Bronchial epithelial cell (primary cell): ENCODE measurements around the gene RMP24.

ENCODE experiments used
- DNase-seq: peaks from one replicate; pipeline ENCODE4 v3.0.0-alpha.2; 2010; ENCODE audit warnings: low read depth
- FAIRE-seq: peaks from 2 replicates; lab custom pipeline; 2011; peaks lifted over from hg19 to GRCh38; lab: Jason Lieb, UNC
- H3K27me3 ChIP-seq: 2 replicates; pipeline ENCODE4 v1.5.1; 2011; ENCODE audit warnings: low read length; ENCODE audit not compliant: control insufficient read depth, insufficient read depth
- H3K36me3 ChIP-seq: 2 replicates; pipeline ENCODE4 v1.5.1; 2011; ENCODE audit warnings: low read length; ENCODE audit not compliant: control insufficient read depth, insufficient read depth
- H3K4me3 ChIP-seq: 2 replicates; pipeline ENCODE4 v1.5.1; 2011; ENCODE audit warnings: mild to moderate bottlenecking, low read depth, low read length, control low read depth
- TF ChIP-seq, protein P1 (sequence below): IDR thresholded peaks from 2 replicates; pipeline ENCODE4 v1.5.1; 2011; ENCODE audit warnings: mild to moderate bottlenecking, moderate library complexity, low read length, control low read depth, inconsistent platforms; ENCODE audit not compliant: insufficient read depth, severe bottlenecking

RMP24 gene

DNA sequence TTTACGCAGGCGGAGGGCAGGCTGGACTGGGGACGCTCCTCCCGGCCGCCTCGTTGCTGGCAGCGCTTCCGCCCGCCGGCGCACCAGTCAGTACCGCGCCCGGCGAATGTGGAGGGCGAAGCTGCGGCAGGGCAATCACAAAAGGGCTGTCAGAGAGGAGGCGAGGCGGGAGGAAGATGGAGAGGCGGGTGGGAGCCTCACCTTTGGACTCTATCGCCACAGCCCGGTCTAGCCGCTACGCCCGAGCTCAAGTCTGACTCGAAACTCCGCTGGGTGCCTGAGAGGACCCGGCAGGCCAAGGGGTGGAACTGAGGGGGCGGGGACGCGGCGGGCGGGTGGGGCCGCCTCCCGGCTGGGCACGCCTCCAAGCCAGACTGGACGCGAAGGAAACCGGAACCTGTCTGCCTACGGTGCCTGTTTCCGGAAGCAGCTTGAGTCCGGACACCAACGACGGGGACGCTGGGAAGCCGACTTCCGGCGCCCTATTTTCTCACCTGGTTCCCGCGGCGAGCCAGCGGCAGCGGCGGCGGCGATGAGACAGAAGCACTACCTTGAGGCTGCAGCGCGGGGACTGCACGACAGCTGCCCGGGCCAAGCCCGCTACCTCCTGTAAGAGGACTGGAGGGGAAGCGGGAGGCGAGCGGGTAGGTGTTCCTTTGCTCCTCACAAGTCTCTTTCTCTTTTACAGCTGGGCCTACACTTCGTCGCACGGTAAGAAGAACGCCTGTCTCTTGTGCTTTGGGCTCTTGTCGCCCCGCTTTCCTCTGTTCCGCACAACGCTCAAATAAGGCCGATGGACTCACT is at the start of gene RMP24:
Gene RMP24, plus strand, starts transcription at position 483 of the 804 bp plus-strand sequence.
- FAIRE-seq (no peak), DNase-seq (peak; percentile 86)
- H3K36me3 ChIP-seq, result peaks cover 3% of the 10 kb centered on the region
- peak within 1 kb of the TSS; percentile 61 for H3K4me3 ChIP-seq
- TF ChIP-seq, protein P1, sequence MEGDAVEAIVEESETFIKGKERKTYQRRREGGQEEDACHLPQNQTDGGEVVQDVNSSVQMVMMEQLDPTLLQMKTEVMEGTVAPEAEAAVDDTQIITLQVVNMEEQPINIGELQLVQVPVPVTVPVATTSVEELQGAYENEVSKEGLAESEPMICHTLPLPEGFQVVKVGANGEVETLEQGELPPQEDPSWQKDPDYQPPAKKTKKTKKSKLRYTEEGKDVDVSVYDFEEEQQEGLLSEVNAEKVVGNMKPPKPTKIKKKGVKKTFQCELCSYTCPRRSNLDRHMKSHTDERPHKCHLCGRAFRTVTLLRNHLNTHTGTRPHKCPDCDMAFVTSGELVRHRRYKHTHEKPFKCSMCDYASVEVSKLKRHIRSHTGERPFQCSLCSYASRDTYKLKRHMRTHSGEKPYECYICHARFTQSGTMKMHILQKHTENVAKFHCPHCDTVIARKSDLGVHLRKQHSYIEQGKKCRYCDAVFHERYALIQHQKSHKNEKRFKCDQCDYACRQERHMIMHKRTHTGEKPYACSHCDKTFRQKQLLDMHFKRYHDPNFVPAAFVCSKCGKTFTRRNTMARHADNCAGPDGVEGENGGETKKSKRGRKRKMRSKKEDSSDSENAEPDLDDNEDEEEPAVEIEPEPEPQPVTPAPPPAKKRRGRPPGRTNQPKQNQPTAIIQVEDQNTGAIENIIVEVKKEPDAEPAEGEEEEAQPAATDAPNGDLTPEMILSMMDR, result no peak
- no peaks in the 10 kb centered on the region for H3K27me3 ChIP-seq

GRCh38 chr18:35923939-35924684 is 48.4 kb upstream of the RMP24 start:
- no peak for DNase-seq

GRCh38 chr18:35926884-35927283 is 45.6 kb upstream of the RMP24 start:
- TF ChIP-seq, protein P1, result no peak
- peaks cover 10% of the 10 kb centered on the region for H3K27me3 ChIP-seq
- peak; percentile 52 for FAIRE-seq

More at GRCh38 chr18:35923939-35924684, 48.4 kb upstream of the RMP24 start:
- Histone ChIP-seq H3K36me3 (no peaks in the 10 kb centered on the region), H3K4me3 (no peak overlapping the region), H3K27me3 (peaks cover 12% of the 10 kb centered on the region)
- TF ChIP-seq, protein P1, result no peak
- no peak for FAIRE-seq

GRCh38 chr18:35927430-35927829 is 45.0 kb upstream of the RMP24 start:
- Histone ChIP-seq H3K4me3 (no peak overlapping the region), H3K36me3 (no peaks in the 10 kb centered on the region), H3K27me3 (peaks cover 10% of the 10 kb centered on the region)
- TF ChIP-seq, protein P1, result no peak
- FAIRE-seq, result no peak
- peak; percentile 68 for DNase-seq

More at GRCh38 chr18:35926884-35927283, 45.6 kb upstream of the RMP24 start:
- Histone ChIP-seq H3K4me3 (no peak overlapping the region), H3K36me3 (no peaks in the 10 kb centered on the region)
- DNase-seq, result no peak

GRCh38 chr18:35933982-35934381 is 38.5 kb upstream of the RMP24 start:
- H3K36me3 ChIP-seq, result no peaks in the 10 kb centered on the region
- FAIRE-seq, result peak; percentile 82
- no peaks in the 10 kb centered on the region for H3K27me3 ChIP-seq
- DNase-seq, result peak; percentile 82
- no peak overlapping the region for H3K4me3 ChIP-seq
- TF ChIP-seq, protein P1, result no peak
